HG03064 (cell line): ENCODE measurements around the gene KCNJ8.

Source experiments
- ATAC-seq: cut with Tn5 transposase; IDR thresholded peaks from one replicate; pipeline ENCODE4 v1.9.1; 2021; ENCODE audit warnings: low read depth; ENCODE audit not compliant: unreplicated experiment

Gene KCNJ8

DNA sequence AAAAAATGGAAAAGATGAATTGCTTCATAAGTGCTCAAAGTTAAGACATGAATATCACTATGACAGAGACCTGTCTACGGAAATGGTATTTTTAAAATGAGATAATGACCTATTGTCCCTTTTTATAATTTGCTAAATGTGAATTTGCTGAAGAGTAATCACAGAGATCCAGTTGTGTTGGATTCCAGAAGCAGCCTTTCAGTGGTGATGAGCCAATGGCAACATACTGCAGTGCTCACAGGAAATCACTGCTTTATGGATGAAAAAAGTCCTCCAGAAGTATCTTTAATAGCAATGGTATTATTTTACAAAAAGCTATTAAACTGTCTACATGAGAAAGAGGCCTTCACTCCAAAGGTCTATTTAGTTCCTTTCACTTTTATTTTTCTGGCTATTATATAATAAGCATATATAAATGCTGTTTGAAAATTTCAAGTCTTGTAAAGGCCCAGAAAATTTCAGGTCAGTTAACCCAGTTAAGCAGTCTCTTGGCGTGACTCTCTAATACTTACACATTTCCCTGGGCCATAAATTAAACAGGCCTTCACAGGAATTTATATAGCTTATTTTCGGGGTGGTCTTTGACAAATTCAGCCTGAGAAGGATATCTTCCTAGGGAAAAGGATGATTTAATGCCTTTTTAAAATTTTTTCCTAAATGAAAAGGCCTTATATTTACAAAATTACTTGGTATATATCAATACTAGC lies 55.4 kb downstream of the KCNJ8 start:
- ATAC-seq = no peak

DNA sequence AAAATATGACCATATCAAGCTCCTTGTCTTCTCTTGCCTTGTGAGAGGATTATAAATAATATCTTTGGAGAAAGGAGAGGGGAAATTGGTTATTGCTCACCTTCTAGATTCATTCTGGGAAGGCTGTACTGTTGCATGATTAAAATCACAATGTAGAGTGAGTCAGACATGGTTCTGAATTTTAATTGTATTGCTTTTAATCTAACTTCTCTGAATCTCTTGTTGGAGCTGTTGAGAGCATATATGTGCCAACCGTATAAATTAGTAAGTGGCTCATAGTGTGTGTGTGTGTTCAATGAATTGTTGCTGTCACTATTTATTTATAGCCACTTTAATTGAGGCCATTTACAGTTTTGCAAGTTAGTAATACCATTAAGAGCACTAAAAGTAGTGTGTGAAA lies 56.1 kb downstream of the KCNJ8 start:
- no peak for ATAC-seq

DNA sequence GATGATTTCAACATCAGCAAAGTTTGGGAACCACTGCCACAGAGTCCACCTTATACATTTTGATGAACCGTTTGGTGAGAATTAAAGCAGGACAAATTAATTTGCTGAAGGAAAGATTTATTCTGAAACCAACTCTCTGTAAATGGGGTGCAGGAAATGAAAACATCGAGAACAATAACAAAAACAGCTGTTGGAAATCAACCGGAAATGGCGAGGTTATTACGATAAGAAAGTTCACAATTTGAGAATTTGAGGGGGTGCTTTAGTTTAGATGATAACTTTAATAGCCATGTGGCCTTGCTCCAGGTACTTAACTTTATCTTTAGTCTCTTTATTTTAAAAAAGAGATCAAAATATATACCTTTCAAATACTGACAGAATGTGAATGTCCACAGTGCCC lies 56.7 kb downstream of the KCNJ8 start:
- ATAC-seq = no peak

DNA sequence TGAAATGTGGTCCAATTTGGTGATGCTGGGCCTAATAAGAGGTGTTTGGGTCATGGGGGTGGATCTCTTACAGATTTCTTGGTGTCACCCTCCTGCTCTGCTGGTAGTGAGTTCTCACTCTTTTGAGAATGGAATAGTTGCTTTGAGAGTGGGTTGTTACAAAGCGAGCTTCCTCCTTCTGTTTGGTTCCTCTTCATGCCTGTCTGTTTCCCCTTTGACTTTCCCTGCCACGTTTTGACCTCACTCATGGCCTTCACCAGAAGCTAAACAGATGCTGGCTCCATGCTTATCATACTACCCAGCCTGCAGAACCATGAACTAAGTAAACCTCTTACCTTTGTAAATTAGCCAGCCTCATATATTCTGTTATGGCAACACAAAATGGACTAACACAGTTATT lies 59.1 kb downstream of the KCNJ8 start:
- ATAC-seq = no peak
